Stimulated activated CD8-positive, alpha-beta memory T cell treated with anti-CD3 and anti-CD28 coated beads, Interleukin-12 subunit alpha, Interleukin-12 subunit beta, amount 100 ng/mL, for 24 hours (primary cell): ENCODE measurements around the gene UXS1.

ENCODE experiments used
- DNase-seq: peaks from one replicate; pipeline ENCODE4 v3.0.0-alpha.2; 2020; ENCODE audit errors: extremely low read depth

The UXS1 gene

DNA sequence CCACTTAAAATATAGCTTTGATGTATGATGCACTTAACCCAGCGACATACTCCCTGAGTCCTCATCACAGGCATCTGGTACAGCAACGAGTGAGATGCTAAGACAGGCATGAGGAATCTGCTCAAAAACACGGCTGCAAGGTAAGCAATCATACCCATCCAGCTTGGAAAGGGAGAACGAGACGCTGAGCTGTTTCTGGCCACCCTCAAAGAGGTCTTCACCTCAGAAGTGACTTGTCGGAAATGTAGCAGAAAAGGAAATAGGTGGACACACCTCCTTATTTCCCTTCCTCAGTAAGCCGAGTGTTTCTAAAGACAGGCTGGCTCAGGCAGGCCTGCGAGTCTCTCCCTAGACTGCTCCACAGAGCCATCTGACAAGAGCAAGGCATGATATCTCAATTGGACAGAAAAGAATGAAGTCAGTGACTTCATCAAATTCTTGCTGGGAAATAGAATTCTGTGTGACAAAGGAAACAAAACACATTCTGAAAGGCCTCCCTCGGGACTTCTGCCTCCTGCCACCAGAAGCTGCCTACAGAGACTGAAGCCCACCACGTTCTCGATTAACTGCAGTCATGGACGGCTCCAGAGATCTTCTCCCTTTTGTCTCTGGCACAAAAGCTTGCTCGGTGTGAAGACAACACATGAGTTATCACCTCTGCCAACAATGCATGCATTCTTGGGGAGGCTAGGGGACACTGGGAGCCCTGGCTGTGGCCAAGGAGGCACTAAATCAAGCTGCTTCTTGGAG, 84.3 kb downstream of the UXS1 start:
- DNase-seq: no peak

DNA sequence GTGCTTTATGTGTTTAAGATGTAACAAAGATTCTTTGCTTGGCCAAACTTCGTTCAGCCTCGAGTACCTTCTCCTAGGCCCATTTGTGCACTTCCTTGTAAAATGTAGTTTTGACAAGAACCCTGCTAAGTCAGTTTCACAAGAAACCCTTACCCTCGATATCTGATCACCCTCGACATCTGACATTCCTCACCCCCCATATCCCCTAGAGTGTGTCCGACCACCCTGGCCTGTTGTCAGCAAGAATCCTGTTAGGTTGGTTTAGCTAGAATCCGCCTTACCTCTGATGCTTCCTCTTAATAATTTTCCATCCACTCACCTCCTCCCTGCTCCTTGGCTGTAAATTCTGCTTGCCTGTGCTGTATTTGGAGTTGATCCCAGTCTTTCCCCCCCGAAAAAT, 85.3 kb downstream of the UXS1 start:
- DNase-seq: no peak

DNA sequence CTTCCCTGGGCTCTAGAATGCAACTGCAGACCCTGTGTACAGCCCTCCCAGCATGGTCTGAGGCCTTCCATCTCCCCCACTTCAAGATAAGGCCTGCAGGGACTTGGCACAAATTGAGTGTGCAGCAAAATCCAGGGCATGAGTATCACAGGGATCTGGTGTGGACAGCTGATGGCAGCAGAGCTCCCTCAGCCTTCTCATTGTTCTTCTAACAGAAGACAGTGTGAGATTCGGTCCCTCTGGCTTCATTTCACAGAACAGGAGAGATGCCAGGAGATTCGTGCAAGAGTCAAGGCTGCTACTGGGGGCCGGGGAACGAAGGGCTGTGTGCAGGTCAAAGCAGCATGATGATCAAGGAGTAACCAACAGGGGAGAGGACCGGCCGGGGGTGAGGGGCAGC, 85.8 kb downstream of the UXS1 start:
- no peak for DNase-seq

DNA sequence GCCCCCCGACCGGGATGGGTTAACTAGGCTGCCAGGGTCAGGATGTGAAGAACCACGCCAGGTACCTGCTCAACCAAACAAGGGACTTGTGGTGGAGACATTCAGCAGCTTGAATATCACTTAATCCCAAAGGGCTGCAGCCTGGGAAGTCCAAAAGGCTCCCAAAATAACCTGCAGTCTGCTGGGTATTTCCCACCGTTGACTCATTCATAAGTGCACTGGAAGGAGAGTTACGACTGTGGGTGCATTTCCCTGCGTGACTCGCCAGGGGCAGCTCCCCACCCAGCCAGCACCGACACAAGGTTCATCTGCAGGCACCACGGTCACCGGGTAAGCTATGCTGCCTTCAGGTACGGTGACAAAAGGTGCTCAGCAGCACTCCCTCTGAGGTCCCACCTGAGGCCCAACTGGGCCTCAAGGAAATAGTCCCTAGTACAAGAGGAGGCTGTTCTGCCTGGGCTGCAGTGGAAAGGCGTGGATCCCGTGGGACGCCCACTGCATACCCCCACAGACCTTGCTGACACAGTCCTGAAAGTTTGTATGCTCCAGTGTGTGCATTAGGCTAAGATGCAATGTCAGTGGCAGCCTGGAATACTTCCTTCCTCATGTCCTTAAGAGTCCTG, 86.5 kb downstream of the UXS1 start:
- no peak for DNase-seq

DNA sequence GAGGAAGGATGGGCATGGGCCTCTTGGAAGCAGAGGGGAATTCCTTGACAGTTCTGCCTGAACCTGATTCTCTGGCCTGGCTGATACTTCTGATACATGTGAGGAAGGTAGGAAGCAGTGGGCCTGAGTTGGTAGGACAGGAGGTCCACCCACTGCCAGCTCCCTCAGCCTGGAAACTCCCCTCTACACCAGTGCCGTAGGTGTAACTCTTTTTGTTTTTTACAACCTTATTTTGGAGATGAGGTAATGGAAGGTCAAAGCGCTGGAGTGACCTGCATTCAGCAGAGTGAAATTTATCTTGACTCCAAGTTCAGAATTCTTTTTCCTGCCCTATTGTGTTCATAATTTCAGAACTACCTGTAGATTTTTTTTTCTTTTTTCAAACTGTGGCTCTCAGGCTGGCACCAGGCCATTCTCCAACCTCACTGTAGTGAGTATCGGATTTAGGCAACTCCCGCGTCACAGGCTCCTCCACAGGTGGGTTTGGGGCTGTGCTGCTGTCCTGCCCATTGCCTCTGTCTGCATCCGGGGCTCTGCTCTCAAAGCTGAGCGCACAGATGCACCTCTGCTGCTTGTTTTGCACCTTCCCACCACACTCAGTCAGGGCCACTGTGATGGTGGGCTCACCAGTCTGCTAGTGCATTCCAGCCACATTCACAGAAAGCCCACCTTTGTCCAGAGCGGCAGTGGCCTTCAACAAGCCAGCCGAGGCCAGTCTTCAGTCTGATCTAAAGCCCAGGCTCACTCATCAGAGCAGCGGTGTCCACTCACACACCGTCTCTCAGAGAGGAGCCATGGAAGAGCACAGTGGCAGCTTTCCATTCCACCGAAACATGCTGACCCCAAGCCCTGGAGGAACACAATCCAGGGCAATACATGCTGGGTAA, 87.2 kb downstream of the UXS1 start:
- DNase-seq: no peak

DNA sequence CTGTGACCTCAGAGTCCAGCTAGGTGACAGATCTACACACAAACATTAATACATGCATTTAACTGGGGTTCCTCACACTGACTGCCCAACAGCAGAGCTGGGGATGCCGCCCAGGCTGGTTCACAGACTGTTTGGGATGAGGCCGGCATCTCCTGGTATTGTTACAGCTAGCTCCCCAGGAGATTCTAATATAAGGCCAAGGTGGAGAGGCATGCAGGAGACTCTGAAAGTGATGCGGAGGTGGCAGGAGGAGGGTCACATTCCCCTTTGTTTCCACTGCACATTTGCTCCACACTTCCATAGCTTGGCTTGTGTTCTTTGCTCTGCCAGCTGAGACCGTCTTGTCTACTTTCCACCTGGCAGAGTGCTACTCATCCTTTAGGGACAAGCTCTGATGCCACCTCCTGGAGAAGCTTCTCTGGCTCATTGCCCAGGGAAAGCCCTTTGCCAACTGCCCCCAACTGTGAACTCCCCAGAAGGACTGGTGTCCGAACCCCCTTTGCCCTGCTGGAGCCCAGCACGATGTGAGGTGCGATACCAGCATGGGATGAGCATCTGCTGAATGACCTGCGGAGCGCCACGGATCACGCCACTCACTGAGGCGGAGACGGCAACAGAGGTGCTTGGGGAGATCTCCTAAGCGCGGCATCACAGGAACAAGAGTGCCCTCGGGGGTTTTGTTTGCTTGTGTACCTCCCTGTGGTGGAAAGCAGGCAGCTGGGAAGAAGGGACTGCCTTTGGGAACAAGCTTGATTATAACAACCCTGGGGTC, 88.8 kb downstream of the UXS1 start:
- DNase-seq: no peak

DNA sequence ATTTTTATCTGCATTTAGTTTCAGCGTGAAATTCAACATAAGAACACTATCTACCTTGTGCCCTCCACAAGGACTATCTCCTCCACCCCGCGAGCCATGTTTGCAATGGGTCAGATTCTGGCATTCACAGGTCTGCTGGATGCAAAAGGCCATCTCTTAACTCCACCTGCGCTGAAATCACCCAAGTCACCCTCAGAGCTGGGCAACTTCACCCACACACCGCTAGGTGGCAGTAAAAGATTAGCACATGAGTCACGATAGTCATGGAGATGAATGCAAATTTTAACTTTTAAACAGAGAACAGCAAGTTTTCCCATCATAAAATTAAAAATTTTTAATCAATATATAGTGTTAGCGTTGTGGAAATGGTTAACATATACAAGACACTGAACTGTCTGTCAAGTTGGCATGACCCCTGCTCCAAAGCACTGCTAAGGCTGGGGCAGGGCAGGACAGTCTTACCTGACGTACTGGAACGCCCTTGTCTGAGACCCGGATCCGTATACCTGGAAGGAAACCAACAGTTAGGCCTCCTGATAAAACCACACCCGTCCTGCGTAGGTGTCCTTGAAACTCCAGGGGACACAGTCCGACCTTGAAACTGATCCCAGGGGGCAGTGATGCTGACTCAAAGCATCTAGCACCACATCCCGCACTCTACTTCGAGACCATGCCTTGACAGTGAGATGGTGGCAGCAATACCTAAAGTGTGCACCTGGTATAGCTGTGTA, 89.6 kb downstream of the UXS1 start:
- no peak for DNase-seq

DNA sequence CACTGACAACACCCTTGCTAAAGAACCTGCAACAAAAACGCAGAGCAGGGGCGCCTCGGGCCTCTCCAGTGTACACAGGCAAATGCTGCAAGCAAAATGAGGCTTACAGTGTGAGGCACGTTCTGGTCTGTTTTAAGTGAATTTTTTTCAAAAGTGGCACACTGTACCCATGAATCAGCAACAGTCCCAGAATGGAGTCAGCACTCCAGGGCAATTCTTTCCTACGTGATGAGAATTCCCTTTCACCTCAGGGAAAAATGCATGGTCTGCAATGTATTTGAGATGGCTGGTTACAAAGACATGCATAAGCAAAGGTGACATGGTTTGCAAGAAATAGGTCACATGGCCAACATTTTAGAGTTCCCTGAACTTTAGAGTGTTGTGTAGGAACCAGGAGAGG, 94.4 kb downstream of the UXS1 start:
- DNase-seq: no peak

DNA sequence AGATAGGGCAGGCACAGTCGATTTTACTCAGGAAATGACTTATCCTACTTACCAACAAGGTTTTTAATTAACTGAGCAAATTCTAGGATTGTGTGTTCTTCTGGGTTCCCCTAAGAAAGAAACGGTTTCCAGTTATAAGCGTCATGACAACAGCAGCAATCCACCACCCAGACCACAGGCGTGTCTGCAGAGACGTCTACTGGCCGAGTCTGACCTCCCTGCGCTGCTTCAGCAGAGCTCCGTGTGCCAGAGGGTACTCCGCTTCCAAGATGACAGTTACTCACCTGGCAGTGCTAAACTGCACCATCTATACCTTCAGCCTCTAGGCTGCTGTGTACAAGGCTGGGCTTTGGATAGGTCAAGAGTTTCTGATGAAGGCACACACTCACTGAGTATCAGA, 95.4 kb downstream of the UXS1 start:
- DNase-seq: no peak

DNA sequence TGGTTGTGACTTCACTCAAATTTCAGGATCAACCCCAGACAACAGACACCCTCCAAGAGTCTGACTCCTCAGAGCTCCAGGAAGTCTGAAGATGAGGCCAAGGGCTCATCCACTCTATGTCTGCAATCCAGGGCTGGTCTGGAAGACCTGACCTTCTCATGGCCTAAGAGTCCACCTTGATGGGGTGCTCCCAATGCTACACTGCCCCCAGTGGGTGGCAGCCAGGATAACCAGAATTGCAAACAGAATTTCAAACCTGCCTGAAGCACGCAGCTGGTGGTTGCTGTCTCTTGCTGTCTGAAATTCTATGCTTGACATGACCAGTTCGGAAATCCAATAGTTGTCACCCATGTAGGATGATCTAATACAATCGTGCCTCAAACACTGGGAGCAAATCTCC, 96.0 kb downstream of the UXS1 start:
- DNase-seq: no peak

DNA sequence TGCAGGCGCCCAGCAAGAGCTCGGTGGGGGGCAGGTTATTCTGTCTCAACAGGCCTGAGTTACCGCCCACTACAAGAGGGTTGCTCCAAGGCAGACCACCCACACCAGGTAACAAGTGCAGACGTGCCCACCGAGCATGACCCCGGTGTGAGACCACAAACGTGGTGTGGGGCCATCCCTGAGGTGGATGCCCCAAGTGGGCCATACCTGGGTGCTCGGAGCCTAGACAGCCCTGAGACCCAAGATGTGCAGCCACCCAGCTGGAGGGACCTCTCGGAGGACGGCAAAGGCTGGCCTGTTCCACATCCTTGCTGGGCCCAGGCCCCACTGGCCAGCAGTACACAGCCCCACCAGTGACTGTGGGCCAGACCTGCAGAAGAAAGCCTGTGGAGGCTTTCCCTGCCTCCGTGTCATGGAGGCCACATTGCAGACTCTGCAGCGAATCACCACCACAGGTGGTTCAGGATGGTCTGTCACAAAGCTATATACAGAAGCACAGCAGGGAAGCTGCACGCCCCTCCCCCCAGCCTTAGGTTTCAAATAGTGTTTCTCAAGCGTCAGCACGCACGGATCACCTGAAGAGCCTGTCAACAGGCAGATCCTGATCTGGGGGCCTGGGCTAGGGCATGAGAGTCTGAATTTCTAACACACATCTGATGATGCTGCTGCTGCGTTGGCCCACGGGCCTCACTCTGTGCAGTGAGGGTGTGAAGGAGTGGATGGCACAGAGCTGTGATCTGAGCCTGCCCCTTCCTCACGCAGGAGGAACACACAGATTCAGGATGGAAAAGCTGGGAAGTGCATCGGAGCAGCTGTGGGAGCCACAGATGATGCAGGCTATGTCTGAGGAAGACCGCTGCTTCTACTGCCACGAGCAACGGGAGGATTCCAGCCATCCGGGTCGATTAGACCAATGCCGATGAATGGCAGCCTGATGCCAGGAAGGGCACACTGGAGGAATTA, 96.8 kb downstream of the UXS1 start:
- DNase-seq: no peak

DNA sequence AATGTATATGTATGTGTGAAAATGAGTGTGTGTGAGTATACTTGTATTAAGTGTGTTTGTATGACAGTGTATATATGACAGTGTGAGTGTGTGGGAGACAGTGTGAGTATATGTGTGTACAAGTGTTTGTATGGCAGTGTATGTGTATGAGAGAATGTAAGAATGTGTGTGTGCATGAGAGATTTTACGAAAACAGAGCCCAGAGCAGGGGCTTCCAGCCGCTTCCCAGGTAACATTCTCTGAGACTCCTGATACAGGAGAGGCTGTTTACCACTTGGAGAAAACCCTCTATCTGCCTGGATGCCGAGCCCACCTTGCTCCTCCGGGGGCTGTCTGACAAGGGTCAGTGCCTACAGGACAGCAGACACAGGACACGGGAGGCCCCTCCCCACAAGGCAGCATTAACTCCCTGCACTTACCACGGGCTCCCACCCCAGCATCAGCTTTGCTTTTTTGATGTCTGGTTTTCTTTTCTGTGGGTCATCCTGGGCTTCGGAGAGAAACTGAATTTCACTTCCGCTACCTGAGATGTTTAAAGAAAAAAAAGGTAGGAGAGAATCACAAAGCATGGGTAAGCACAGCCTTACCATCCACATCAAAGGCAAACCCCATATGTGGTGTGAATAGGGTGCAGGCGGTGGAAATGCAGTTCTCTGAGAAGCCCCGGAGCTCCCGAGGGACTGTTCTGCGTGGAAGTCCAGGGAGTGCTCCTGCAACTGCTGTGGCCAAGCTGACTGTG, 97.6 kb downstream of the UXS1 start:
- no peak for DNase-seq

DNA sequence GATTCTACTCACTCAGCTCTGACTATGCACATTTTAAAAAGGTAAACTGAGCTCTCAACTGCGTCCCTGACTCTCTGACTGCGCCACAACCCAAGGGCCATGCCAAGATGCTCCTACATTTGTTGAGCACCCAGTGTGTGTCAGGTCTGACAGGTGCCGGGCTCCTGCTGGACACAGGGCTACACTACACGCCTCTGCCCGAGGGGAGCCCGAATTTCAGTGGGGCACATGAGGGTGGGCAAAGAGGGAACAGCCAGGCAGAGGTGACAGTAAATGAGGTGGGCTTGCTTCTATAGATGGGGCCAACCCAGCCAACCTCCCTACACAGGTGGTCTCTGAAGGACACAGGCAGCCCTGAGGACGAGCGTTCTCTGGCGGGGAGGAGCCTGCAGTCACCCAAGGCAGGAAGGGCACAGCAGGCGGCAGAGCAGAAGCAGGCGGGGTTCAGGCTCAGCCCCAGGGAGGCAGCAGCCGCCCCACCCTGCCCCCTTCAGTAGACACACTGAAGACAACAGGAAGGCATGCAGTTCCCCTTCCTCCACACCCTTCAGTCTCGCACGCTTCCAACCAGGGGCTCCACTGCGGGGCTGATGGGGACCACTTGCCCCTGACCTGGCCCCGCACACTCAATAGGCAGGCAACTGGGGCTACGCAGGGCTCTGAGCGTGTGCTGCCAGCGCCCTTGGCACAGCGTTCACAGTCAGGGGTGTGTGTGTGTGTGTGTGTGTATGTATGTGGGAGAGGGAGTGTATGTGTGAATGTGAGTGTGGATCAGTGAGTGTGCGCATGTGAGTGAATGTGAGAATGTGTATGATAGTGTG, 98.4 kb downstream of the UXS1 start:
- no peak for DNase-seq

DNA sequence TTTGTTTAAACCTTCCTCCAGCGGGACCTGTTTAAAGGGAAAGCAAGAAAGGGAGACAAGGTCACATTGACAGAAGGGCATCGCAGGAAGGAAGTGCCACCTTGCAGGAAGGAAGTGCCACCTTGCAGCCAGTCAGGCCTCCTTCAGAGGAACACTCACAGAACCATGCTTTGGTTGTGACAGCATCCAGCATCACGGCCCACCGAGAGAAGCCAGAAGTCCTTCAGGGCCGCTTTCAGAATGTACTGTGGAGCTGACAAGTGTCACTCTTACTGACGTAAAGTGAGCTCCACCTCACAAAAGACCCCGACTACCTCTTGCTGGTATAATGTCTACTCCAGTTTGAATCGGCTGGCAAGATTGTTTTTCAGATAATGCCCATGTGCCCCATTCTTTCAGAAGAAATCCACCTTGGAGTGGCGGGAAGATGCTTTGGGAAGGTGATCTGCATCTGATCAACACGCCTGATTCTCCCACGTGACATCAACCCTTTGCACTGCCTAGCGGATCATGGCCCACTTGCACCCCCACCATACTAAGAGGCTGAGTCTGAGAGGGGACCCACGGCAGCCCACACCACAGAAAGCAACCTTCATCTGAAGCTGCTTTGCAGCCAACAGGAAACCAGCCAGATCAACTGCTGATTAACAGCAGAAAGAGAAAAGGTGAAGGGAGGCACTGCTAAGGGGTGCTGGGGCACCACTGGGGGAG, 99.8 kb downstream of the UXS1 start:
- no peak for DNase-seq

DNA sequence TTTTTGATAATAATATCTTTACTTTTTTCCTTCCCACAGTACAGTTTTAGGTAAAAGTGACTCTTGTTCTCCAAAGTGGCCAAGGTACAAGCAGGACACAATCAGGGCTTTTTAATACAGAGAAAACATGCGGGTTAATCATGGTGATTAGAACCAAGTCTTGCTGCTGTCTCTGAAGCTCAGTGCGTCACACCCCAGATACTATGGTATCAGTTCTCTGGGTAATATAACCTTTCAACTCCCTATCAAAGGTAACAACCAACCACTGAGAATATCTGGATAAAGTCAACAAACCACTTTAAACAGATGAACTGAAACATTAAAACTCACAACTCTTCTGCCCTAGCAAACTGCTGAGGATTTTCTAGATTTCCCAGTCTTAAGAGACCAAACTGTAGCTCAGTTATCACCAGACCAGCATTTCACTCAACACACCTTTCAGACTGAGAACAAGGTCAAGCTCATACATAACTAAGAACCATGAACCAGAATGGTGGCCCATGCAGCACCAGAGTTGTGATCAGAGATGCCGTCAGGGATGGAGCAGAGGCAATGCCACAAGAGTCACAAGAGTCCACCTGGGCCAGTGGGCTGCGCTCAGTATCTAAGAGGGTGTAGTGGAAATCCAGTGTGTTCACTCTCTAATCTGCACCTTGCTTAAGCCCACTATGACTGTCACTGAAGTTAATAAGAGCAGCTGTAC, 103.0 kb downstream of the UXS1 start:
- DNase-seq: no peak

DNA sequence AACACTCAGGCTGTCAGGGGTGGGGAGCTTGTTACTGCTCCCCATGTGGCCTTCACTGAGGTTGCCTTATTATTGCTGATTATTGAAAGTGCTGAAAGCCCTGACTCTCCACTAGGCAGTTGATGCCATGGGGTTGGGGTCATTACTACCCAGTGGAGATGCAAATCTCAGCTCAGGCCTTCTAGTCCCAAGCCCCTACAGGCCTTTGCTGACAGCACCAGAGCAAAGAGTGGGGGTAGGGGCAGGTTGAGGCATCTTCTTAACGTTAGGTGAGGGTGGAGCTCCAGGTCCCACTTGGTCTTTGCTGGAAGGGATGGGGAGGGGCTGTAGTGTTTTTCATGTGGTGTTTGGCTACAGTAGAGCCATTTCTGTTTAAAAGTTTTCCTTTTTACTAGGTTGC, 104.5 kb downstream of the UXS1 start:
- no peak for DNase-seq
